ENCODE results near the gene DNAI2.
A peak's percentile ranks its signal among the peaks of the same experiment; 100 is the strongest.

Gene DNAI2

GRCh38 chr17:74305865-74306654 lies 32.0 kb downstream of the DNAI2 start:
- no peak for DNase-seq (ENCODE audit: low spot score)

DNA sequence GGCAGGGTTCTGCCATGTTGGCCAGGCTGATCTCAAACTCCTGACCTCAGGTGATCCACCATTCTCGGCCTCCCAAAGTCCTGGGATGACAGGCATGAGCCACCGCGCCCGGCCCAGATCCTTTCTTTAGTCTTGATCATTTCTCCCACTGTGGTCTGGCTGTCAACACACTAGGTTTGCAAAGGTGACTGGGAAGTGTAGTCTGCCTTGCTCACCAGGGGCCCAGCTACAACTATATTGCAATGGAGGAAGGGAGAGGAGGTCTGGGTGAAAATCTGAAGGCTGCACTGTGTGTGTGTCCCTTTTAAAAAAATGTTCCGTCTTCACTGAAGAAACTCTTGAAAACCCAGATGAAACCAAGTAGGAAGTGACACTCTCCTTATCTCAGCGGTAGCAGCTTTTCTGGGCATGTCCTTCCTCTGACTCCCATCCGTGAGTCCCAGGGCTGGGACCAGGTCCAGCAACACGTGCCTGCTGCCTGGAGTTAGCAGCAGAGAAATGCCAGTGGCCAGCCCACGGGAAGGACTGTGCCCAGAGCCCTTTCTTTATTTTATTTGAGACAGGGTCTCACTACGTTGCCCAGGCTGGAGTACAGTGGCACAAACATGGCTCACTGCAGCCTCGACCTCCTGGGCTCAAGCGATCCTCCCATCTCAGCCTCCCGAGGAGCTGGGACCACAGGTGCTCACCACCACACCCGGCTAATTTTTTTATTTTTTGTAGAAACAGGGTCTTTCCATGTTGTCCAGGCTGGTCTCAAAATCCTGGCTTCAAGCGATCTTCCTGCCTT lies 34.1 kb downstream of the DNAI2 start:
- no peak for DNase-seq (ENCODE audit: low spot score)

- no peak for DNase-seq (ENCODE audit: low spot score)
Measured at GRCh38 chr17:74309902-74310301, 35.9 kb downstream of the DNAI2 start.

DNA sequence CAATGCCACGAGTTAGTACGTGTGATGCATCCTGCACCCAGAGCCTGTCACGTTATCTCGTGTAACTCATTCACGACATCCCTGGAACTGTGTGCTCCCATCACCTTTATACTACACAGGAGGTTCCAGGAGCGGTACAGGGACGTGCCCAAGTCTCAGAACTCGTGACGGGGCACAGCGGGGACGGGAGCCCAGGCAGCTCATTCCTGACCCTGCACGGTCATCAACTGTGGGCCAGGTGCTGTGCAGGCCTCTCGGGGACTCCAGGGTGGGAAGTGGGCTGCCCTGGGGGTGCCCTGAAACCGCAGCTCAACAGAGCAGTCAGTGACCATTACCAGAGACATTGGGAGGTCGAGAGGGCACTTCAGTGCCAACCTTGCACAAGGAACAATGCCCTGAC lies 40.8 kb downstream of the DNAI2 start:
- DNase-seq (ENCODE audit: low spot score), result no peak

GRCh38 chr17:74316220-74316619 lies 42.2 kb downstream of the DNAI2 start:
- DNase-seq (ENCODE audit: low spot score), result no peak

DNA sequence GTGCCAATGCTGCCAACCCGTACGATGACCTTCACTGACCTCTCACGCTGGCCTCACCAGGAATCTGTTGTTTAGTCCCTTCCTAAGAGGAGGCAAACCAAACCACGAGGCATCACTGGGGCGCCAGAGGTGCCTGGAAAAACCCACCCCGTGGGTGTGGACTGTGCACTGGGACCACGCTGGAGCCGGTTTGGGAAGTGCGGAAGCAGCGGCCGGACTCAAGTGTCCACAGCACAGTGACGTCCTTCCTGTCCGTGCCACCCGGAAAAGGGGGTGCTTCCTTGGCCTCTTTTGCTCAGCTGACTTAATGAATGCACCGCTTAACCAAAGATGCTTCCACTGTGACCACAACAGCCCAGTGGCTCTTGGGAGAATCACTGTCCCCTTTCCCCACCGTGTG lies 43.0 kb downstream of the DNAI2 start:
- DNase-seq (ENCODE audit: low spot score), result no peak

DNA sequence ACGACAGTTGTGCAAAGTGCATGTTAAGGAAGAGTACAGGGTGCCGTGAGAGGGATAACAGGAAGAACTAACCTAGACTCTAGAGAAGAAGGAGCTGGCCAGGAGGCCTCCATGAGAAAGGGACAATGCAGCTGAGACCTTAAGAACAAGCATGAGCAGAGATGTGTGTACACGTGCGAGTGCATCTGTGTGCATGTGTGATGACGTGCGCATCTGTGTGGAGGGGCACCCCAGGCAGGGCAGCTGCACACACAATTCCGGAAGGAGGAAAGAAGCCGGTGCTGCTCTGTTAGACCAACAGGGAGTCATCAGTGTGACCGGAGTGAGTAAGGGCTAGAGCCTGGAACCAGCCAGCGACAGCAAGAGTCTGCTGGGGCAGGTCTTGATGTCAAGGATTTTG lies 44.4 kb downstream of the DNAI2 start:
- no peak for DNase-seq (ENCODE audit: low spot score)

GRCh38 chr17:74324521-74324920 lies 50.5 kb downstream of the DNAI2 start:
- no peak for DNase-seq (ENCODE audit: low spot score)

GRCh38 chr17:74325376-74325742 lies 51.3 kb downstream of the DNAI2 start:
- no peak for DNase-seq (ENCODE audit: low spot score)

GRCh38 chr17:74325743-74326379 lies 51.8 kb downstream of the DNAI2 start, which contains the start of gene KIF19:
Gene KIF19, plus strand, starts transcription at chr17:74326226. Its CDS starts 124 bp downstream, at chr17:74326350.
- peak; percentile 55 for DNase-seq (ENCODE audit: low spot score)

DNA sequence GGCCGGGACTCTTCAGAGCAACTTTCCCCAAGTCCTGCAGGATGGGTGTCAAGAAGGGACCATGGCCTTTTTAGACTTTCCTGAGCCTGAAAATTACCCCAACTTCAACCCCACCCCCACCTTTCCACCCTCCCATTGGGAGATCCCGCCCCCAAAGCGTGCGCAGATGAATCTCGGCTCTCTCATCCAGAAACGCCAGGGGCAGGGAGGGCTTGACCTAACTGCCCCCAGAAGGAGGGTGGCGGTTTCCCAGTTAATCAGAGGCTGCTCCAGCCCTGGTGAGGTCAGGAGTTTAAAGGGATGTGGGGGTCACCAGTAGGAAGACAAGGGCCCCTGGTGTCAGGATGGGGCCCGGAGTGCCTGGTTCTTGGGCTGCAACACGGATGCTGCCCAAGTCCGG lies 52.5 kb downstream of the DNAI2 start:
- no peak for DNase-seq (ENCODE audit: low spot score)

DNA sequence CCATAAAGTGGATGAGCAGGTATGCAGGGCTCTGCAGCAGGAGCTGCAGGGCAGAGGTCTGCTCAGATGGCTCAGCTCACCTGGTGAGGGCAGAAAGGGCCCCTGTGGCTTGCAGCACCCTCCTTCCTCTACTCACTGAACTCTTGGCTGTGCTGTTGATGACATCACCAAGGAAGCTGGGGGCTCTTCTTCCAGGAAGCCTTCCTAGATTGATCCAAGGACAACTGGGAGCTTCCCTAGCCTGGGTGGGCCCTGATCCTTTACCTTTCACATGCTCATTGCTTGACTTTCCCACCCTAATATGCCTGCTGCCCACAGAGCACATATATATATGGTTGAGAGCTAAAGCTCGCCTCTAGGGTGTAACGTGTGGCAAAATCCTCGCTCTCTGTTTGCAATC lies 54.5 kb downstream of the DNAI2 start:
- no peak for DNase-seq (ENCODE audit: low spot score)

DNA sequence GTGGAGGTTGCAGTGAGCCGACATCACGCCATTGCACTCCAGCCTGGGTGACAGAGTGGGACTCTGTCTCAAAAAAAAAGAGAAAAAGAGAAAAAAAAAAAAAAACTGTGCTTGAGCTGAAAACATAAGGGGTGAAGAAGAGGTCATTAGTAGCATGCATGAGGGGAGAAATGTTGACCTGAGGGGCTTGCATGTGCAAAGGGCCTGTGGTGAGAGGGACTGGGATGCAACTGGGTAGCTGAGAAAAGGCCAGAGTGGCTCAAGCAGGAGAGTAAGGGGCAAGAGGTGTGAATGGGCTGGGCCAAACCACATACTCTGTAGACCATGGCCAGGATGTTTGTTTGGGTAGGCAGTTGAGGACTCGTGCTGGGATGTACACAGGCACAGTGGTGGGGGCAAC lies 55.3 kb downstream of the DNAI2 start:
- no peak for DNase-seq (ENCODE audit: low spot score)

- no peak for DNase-seq (ENCODE audit: low spot score)
Measured at GRCh38 chr17:74330446-74330845, 56.4 kb downstream of the DNAI2 start.

DNA sequence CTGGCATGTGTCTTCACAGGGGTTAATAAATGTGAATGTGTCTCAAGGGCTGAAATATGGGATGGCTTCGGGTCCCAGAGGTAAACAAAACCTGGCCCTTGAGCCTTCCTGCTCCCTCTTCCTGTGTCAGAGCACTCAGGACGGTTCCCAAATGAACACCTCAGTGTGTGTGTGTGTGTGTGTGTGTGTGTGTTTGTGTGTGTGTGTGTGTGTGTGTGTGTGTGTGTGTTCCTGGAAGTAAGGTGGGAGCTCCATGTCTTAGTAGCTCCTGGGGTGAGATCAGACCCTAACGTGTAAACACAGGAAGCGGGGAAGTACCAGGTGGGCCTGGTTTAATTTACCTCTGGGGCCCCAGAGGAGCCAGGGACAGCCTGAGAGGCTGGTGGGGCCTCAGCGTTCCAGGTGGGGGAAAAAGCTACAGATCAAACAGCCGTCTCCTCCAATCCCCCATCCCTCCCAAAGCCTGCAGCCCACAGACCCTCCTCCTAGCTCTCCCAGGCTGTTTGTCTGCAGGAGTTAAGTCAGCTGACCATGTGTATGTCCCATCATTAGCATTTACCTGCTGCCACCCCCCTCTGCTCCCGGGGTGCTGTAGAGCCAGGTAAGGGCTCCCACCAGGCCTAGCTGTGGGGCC lies 58.1 kb downstream of the DNAI2 start:
- DNase-seq (ENCODE audit: low spot score), result no peak

- no peak for DNase-seq (ENCODE audit: low spot score)
Measured at GRCh38 chr17:74332763-74333283, 58.8 kb downstream of the DNAI2 start.

- no peak for DNase-seq (ENCODE audit: low spot score)
Measured at GRCh38 chr17:74334393-74335039, 60.5 kb downstream of the DNAI2 start.

DNA sequence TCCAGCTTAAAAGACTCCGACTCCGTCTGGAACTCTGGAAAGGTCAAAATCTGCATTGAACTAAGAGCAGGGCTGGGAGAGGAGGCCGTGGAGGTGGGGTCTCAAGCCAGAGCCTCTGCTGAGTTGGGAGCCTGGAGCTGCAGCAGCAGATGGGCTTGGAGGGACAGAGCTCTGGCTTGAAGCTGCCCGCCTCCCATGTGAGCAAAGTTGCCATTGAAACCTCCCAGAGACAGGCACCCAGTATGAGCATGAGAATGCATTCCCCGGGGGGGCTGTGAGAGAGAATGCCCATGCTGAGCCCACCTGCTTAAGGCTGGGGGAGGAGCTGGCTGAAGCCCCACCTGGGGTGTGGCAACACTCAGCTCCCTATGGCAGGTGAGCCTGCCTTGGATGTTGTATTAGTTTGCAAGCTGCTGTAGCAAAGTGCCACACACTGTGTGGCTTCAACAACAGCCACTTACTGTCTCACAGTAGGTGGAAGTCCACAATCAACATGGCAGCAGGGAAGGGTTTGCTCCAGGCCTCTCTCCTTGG lies 61.6 kb downstream of the DNAI2 start:
- DNase-seq (ENCODE audit: low spot score), result no peak

DNA sequence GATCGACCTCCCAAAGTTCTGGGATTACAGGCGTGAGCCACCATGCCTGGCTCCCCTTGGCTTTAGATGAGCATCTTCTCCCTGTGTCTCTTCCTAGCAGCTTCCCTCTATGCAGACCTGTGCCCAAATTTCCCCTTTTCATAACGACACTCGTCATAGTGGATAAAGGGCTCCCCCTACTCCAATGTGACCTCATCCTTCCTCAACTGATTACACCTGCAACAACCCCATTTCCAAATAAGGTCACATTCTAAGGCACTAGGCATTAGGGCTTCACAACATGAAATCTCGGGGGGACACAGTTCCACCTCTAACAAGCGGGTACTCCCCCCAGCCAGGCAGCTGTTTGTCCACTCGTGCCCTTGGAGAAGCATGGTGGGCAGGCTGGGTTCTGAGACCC lies 62.3 kb downstream of the DNAI2 start:
- no peak for DNase-seq (ENCODE audit: low spot score)

GRCh38 chr17:74337834-74338500 lies 63.9 kb downstream of the DNAI2 start:
- DNase-seq (ENCODE audit: low spot score), result no peak

Measured in germinal center (tissue), 1 donor.